GM12801 (cell line): ENCODE results near the gene HCN4.

Experiments
- TF ChIP-seq, protein P1 (sequence below): IDR thresholded peaks from one replicate; pipeline ENCODE4 v1.5.1; 2011; ENCODE audit warnings: control low read depth; ENCODE audit not compliant: insufficient read length; ENCODE audit errors: extremely low read depth

HCN4 gene

DNA sequence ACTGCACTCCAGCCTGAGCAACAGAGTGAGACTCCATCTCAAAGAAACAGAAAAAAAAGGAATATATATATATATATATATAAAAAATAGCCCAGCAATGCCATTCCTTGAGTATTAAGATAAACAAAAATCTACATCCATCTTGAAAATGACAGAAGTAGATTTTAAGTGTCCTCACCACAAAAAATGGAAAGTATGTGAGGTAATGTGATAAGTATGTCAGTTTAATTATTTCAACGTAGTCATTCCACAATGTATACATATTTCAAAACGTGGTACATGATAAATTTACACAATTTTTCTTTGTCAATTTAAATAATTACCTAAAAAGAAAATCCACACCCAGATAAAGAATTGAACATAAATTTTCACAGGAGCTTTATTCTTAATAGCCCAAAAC is 54.9 kb downstream of the HCN4 start:
- TF ChIP-seq, protein P1, sequence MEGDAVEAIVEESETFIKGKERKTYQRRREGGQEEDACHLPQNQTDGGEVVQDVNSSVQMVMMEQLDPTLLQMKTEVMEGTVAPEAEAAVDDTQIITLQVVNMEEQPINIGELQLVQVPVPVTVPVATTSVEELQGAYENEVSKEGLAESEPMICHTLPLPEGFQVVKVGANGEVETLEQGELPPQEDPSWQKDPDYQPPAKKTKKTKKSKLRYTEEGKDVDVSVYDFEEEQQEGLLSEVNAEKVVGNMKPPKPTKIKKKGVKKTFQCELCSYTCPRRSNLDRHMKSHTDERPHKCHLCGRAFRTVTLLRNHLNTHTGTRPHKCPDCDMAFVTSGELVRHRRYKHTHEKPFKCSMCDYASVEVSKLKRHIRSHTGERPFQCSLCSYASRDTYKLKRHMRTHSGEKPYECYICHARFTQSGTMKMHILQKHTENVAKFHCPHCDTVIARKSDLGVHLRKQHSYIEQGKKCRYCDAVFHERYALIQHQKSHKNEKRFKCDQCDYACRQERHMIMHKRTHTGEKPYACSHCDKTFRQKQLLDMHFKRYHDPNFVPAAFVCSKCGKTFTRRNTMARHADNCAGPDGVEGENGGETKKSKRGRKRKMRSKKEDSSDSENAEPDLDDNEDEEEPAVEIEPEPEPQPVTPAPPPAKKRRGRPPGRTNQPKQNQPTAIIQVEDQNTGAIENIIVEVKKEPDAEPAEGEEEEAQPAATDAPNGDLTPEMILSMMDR: no peak

DNA sequence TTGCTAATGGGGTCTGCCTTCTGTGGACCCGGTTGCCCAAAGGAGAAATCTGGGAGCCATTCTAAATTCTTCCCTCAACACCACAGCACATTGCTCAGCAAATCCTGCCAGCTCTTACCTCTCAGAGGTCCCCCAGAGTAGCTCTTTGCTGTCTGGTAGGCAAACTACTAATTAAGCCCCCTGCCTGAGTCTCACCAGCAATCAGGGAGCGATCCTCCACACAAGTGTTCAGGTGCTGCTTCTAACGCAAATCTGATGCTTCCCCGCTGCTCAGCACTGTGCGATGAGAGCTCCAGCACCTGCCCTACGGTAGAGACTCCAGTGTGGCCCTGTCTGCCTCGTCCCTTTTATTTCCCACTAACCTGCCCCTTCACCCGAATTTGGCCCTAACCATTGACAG is 60.5 kb downstream of the HCN4 start:
- TF ChIP-seq, protein P1: no peak

DNA sequence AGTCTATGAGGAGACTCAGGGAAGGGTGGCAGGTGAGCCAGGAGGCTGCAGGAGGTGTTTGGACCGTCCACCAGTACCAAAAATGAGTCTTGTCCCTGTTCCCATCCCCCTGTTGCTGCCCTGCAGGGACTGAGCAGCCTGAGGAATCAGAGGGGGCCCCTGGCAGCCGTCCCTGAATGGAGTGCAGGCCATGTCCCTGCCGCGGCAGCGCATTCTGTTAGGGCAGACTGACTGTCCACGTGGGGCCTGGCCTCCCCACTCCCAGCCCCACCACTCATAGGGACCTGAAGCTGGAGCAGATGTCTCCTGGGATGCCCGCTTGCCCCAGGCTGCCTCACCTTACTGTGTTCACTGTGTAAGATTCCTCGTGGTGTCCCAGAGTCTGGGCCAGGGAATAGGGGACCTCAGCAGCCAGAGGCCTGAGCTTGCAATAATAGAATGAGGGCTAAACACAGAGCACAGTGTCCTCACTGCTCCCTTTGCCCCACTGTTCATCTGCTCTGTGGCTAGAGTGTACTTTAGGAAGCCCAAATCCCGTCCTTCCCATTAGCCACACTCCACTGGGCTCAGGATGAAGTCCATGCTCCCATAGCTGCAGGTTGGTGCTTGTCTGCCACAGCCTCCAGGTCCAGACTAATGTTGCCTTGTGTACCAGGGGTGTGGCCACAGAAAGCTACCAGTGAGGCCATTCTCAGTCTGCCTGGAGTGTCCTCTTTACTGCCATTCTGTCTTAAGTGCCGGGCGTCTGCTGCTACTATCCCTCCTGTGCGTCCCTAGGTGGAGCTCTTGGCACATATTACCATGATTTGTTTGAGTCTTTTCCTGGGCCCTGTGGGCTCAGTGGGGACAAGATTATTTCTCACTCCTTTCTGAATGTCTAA is 63.2 kb downstream of the HCN4 start:
- TF ChIP-seq, protein P1: no peak

DNA sequence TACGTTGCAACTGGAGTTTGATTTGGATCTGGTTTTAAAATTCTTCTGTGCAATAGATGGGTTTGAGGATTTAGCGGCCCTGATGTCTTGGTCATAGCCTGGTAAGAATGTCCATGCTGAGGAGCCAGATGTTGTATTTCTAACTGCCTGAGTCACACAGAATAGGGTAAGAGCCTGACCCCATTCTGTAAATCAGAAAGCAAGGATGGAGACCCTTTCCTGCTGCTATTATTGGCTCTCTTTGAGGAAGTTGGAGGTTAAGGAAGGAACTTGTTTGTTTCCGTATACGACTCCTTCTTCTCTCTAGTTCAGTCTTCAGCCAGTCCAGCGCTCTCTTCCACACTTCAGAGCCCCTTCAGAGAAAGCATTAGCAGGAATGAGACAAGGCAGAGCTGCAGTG is 65.1 kb downstream of the HCN4 start:
- TF ChIP-seq, protein P1: no peak

DNA sequence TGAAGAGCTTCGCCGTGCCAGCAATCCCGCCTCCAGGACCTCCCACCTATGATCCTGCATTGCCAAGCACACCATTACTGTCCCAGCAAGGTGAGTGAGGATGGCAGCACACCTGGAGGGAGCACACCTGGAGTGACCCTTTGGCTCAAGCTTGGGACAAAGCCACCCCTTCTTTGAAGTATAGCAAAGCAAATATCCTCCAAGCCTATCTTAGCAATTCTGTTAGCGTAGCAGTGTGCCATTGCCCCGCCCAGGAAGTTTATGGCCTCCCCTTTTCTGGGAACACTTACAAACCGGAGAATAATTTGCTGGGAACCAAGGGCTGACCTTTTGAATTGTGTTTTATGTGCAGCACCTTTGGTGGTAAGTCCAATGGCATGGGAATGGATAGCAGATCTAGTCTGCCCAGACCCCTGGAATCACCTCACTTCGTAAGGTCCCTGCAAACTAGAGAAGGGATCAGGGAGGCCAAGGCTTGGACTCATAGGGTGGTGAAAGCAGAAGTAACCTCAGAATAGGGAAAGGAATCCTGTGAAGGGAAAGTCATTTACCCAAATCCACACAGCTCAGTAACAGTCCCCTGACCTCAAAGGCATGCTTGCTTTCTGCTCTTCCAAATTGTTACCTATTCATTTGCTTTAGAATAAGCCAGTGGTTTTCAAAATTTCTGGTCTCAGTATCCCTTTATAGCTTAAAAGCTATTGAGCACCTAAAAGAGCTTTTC is 70.1 kb downstream of the HCN4 start:
- TF ChIP-seq, protein P1: no peak

DNA sequence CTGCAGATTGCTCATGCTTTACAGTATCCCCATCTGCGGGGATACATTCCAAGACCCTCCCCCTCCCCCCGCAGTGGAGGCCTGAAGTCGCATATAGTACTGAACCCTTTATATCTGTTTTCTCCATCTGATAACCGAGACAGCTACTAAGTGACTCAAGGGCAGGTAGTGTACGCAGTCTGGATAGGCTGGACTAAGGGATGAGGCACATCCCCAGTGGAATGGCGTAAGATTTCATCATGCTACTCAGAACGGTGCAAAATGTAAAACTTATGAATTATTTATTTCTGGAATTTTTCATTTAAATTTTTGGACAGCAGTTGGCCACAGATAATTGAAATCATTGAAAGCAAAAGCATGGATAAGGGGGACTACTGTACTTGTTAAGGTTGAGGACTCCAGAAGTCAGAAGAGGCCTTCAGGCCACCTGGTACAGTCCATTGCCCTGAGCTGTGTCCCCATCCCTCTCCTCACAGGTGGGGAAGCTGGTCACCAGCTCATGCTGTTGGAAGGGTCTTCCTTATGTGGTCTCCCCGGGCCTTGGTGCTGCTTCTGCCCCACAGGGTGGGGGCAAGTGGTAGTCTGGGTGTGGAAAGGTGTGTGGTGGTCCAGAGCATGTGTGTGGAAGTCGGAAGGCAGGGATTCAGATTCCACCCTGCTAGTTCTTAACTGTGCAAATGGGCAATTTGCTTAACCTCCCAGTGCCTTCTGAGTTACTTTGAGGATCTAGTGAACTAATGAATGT is 72.0 kb downstream of the HCN4 start:
- TF ChIP-seq, protein P1: no peak
